Fibroblast of villous mesenchyme (primary cell): Measurements from ENCODE around the gene RIMBP3C. TPM values are rescaled to one million over a fixed set of nuclear protein-coding genes. Genes with fewer than 3 reads are reported as not detected.

Experiments
- small RNA-seq: library from RNA; depleted of rRNA; stranded (forward); fragments of <200 nt; gene quantifications from one replicate; pipeline ENCODE3, GENCODE V24; 2012
- total RNA-seq: library from RNA; depleted of rRNA; stranded (reverse); fragments of >200 nt; gene quantifications from 2 replicates; pipeline ENCODE4 v1.2.3, GENCODE V29; 2012

Gene RIMBP3C
- total RNA-seq, 1 donor, result 0.43 TPM

Small RNA genes within 50 kb of the gene (small RNA-seq; reads per million reads assigned to genes)
- not detected for gene RF00492
- gene RN7SKP221, result not detected

Other genes with a start within 250 kb of the RIMBP3C start
- gene RIMBP3B, start 167.7 kb downstream of the RIMBP3C start, total RNA-seq, result under 0.01 and 0.32 TPM in 2 replicates
- 2.9 and 3.0 TPM in 2 replicates for gene HIC2, start 134.1 kb downstream of the RIMBP3C start, total RNA-seq
- 0.97 and 1.7 TPM in 2 replicates for gene TMEM191C, start 84.1 kb downstream of the RIMBP3C start, total RNA-seq
- 43.5 and 56.1 TPM in 2 replicates for gene UBE2L3, start 16.3 kb upstream of the RIMBP3C start, total RNA-seq
- 19.0 and 27.1 TPM in 2 replicates for gene YDJC, start 78.6 kb upstream of the RIMBP3C start, total RNA-seq
- 0.32 and 0.43 TPM in 2 replicates for gene CCDC116, start 81.3 kb upstream of the RIMBP3C start, total RNA-seq
- 22.0 and 27.7 TPM in 2 replicates for gene SDF2L1, start 90.8 kb upstream of the RIMBP3C start, total RNA-seq
- 26.8 and 32.2 TPM in 2 replicates for gene PPIL2, start 114.6 kb upstream of the RIMBP3C start, total RNA-seq
- under 0.01 TPM in 2 replicates for gene YPEL1, start 184.3 kb upstream of the RIMBP3C start, total RNA-seq